Naive thymus-derived CD4-positive, alpha-beta T cell (primary cell): Measurements from ENCODE around the gene ABCA6. TPM values are rescaled to one million over a fixed set of nuclear protein-coding genes. Genes with fewer than 3 reads are reported as not detected.
"Not testable (repeated sequence)": the region's sequence is repeated elsewhere in the genome, so short reads cannot be mapped to it uniquely, and the experiment has no call there.

Experiments used
- ATAC-seq: fragments of 150-1000 bp; cut with Tn5 transposase; 2 replicates; pipeline ENCODE4 v1.10.0; 2021; ENCODE audit warnings: mild to moderate bottlenecking, moderate library complexity
- CTCF ChIA-PET: fragments of 350-600 bp; sonication (Branson Sonifier 250); formaldehyde crosslinking; loops from one replicate; lab custom pipeline; 2021; ENCODE audit warnings: antibody characterized with exemption; lab: Charles Lee
- POLR2A ChIA-PET: fragments of 350-600 bp; sonication (Branson Sonifier 250); formaldehyde crosslinking; loops from one replicate; lab custom pipeline; 2021; ENCODE audit warnings: antibody characterized with exemption, inconsistent platforms; lab: Charles Lee
- DNase-seq, 9 donors: peaks; one replicate each; pipeline versions ENCODE4 v3.0.0 to v3.0.0-alpha.2; 2020 to 2022; ENCODE audit warnings: mixed read lengths in 1 of 9
- H3K27ac ChIP-seq: one replicate; pipeline ENCODE4 v1.7.0; 2013; ENCODE audit warnings: mild to moderate bottlenecking, low read depth, low read length, moderate library complexity
- H3K27me3 ChIP-seq, 2 donors: one replicate each; pipeline ENCODE4 v1.7.0; 2013; ENCODE audit warnings: low read length in 2 of 2, mild to moderate bottlenecking in 2 of 2, moderate library complexity in 2 of 2; ENCODE audit not compliant: control insufficient read depth in 2 of 2, insufficient read depth in 2 of 2
- H3K36me3 ChIP-seq, 3 experiments: 1 replicate in 2 of 3; 2 replicates in 1 of 3; pipeline ENCODE4 v1.7.0; 2013; ENCODE audit warnings: low read length in 3 of 3, mild to moderate bottlenecking in 3 of 3, moderate library complexity in 1 of 3; ENCODE audit not compliant: insufficient read depth in 3 of 3, control insufficient read depth in 2 of 3
- H3K4me1 ChIP-seq, 2 donors: one replicate each; pipeline ENCODE4 v1.7.0; 2013; ENCODE audit warnings: low read length in 2 of 2, mild to moderate bottlenecking in 2 of 2, moderate library complexity in 1 of 2; ENCODE audit not compliant: control insufficient read depth in 2 of 2, insufficient read depth in 2 of 2
- H3K4me3 ChIP-seq: 2 replicates; pipeline ENCODE4 v1.7.0; 2013; ENCODE audit warnings: mild to moderate bottlenecking, low read length
- H3K9me3 ChIP-seq, 3 experiments: 1 replicate in 2 of 3; 2 replicates in 1 of 3; pipeline ENCODE4 v1.7.0; 2013; ENCODE audit warnings: low read length in 3 of 3; ENCODE audit not compliant: control insufficient read depth in 2 of 3
- H3K27ac Mint-ChIP-seq, 9 donors: one replicate each; pipeline ENCODE4 v1.8.0; 2020 to 2022; ENCODE audit warnings: mixed read lengths in 9 of 9, mild to moderate bottlenecking in 8 of 9, moderate library complexity in 5 of 9, inconsistent platforms in 2 of 9
- H3K27me3 Mint-ChIP-seq, 5 donors: one replicate each; pipeline ENCODE4 v1.8.0; 2021 to 2022; ENCODE audit warnings: mixed read lengths in 5 of 5, mild to moderate bottlenecking in 1 of 5
- H3K36me3 Mint-ChIP-seq, 5 donors: one replicate each; pipeline ENCODE4 v1.8.0; 2020 to 2022; ENCODE audit warnings: mixed read lengths in 5 of 5, mild to moderate bottlenecking in 3 of 5, inconsistent platforms in 1 of 5
- H3K4me1 Mint-ChIP-seq, 7 donors: one replicate each; pipeline ENCODE4 v1.8.0; 2020 to 2022; ENCODE audit warnings: mixed read lengths in 7 of 7, mild to moderate bottlenecking in 3 of 7, inconsistent platforms in 1 of 7
- H3K4me3 Mint-ChIP-seq, 10 donors: one replicate each; pipeline ENCODE4 v1.8.0; 2020 to 2022; ENCODE audit warnings: mild to moderate bottlenecking in 10 of 10, mixed read lengths in 10 of 10, moderate library complexity in 6 of 10, inconsistent platforms in 2 of 10
- H3K9me3 Mint-ChIP-seq, 11 donors: one replicate each; pipeline ENCODE4 v1.8.0; 2020 to 2022; ENCODE audit warnings: mixed read lengths in 11 of 11, mild to moderate bottlenecking in 4 of 11, inconsistent platforms in 1 of 11, moderate library complexity in 1 of 11
- intact Hi-C, 2 donors: fragments of 100-400 bp; cut with micrococcal nuclease; formaldehyde crosslinking; loops; one replicate each; pipeline ENCODE4 v1.15.1; 2023
- polyA plus RNA-seq, 2 donors: library from polyadenylated mRNA; unstranded; fragments of 300-500 nt; fragmentation: Illumina TruSeq; gene quantifications; one replicate each; pipeline ENCODE4 v1.2.3, GENCODE V29; 2021
- total RNA-seq, 6 experiments: library from RNA in 5 of 6; stranded (reverse) in 5 of 6; gene quantifications; 1 replicate in 5 of 6; 2 replicates in 1 of 6; pipeline ENCODE4 v1.2.3 and lab custom pipeline; 2021 to 2026

The ABCA6 gene
- total and polyA plus RNA-seq, 7 experiments from 2014 or later = 0.24 to 1.1 (median 0.93) TPM; not detected in 2

- Mint-ChIP-seq H3K9me3 (no peaks in the 10 kb centered on the region), H3K4me1 (no peaks in the 10 kb centered on the region), H3K27ac (no peak overlapping the region), H3K36me3 (peaks cover 0 to 21% (median 0%) of the 10 kb centered on the region in 5 donors), H3K4me3 (no peak overlapping the region), H3K27me3 (no peaks in the 10 kb centered on the region)
- Histone ChIP-seq H3K27me3 (no peaks in the 10 kb centered on the region), H3K4me3 (no peak overlapping the region), H3K9me3 (no peaks in the 10 kb centered on the region), H3K36me3 (no peaks in the 10 kb centered on the region), H3K4me1 (no peaks in the 10 kb centered on the region), H3K27ac (no peak overlapping the region)
- intact Hi-C loops = no loop called here
- DNase-seq (no peak), ATAC-seq (no peak)
- ChIA-PET CTCF (no interaction called here), POLR2A (no interaction called here)
These were observed 34.7 kb upstream of the ABCA6 start for GRCh38 chr17:69176457-69176795.

- Histone ChIP-seq H3K9me3 (no peaks in the 10 kb centered on the region), H3K36me3 (no peaks in the 10 kb centered on the region), H3K27me3 (no peaks in the 10 kb centered on the region), H3K4me3 (no peak overlapping the region), H3K4me1 (no peaks in the 10 kb centered on the region), H3K27ac (no peak overlapping the region)
- no peak for DNase-seq
- H3K36me3 Mint-ChIP-seq = peaks cover 0 to 18% (median 0%) of the 10 kb centered on the region in 5 donors
- H3K4me3 Mint-ChIP-seq = no peak overlapping the region
- POLR2A ChIA-PET = no interaction called here
- CTCF ChIA-PET = no interaction called here
- no peaks in the 10 kb centered on the region for H3K4me1 Mint-ChIP-seq
- intact Hi-C loops = no loop called here
- ATAC-seq = peak; percentile 78
- no peaks in the 10 kb centered on the region for H3K27me3 Mint-ChIP-seq
- no peak overlapping the region for H3K27ac Mint-ChIP-seq
- H3K9me3 Mint-ChIP-seq = no peaks in the 10 kb centered on the region
These were observed 34.1 kb upstream of the ABCA6 start for GRCh38 chr17:69175625-69176456.

- CTCF ChIA-PET = no interaction called here
- H3K9me3 ChIP-seq = no peaks in the 10 kb centered on the region
- no peaks in the 10 kb centered on the region for H3K4me1 Mint-ChIP-seq
- no peak overlapping the region for H3K27ac ChIP-seq
- no peaks in the 10 kb centered on the region for H3K36me3 ChIP-seq
- POLR2A ChIA-PET = no interaction called here
- ATAC-seq = no peak
- no peak overlapping the region for H3K4me3 ChIP-seq
- no peak overlapping the region for H3K27ac Mint-ChIP-seq
- H3K4me3 Mint-ChIP-seq = no peak overlapping the region
- no peak for DNase-seq
- H3K36me3 Mint-ChIP-seq = peaks cover 0 to 22% (median 4%) of the 10 kb centered on the region in 5 donors
- H3K4me1 ChIP-seq = no peaks in the 10 kb centered on the region
- no peaks in the 10 kb centered on the region for H3K27me3 ChIP-seq
- no peaks in the 10 kb centered on the region for H3K9me3 Mint-ChIP-seq
- H3K27me3 Mint-ChIP-seq = no peaks in the 10 kb centered on the region
- intact Hi-C loops = no loop called here
These were observed 33.5 kb upstream of the ABCA6 start for GRCh38 chr17:69175262-69175624.

- no peaks in the 10 kb centered on the region for H3K27me3 ChIP-seq
- DNase-seq = no peak
- CTCF ChIA-PET = no interaction called here
- H3K4me1 ChIP-seq = no peaks in the 10 kb centered on the region
- H3K27ac ChIP-seq = no peak overlapping the region
- intact Hi-C loops = no loop called here
- no peak for ATAC-seq
- no peaks in the 10 kb centered on the region for H3K9me3 ChIP-seq
- H3K4me1 Mint-ChIP-seq = peaks cover 0 to 3% (median 0%) of the 10 kb centered on the region in 7 donors
- H3K4me3 ChIP-seq = no peak overlapping the region
- POLR2A ChIA-PET = no interaction called here
- H3K36me3 Mint-ChIP-seq = peaks cover 0 to 34% (median 12%) of the 10 kb centered on the region in 5 donors
- H3K36me3 ChIP-seq = no peaks in the 10 kb centered on the region
- no peaks in the 10 kb centered on the region for H3K27me3 Mint-ChIP-seq
- no peak overlapping the region for H3K4me3 Mint-ChIP-seq
- no peak overlapping the region for H3K27ac Mint-ChIP-seq
- peaks cover 0 to 2% (median 0%) of the 10 kb centered on the region in 11 donors for H3K9me3 Mint-ChIP-seq
These were observed 31.4 kb upstream of the ABCA6 start for GRCh38 chr17:69173118-69173517.

GRCh38 chr17:69170377-69170776 lies 28.7 kb upstream of the ABCA6 start:
- no peak overlapping the region for H3K4me3 Mint-ChIP-seq
- Histone ChIP-seq H3K27me3 (no peaks in the 10 kb centered on the region), H3K36me3 (no peaks in the 10 kb centered on the region), H3K4me1 (no peaks in the 10 kb centered on the region), H3K27ac (no peak overlapping the region), H3K4me3 (no peak overlapping the region), H3K9me3 (no peaks in the 10 kb centered on the region)
- CTCF ChIA-PET = no interaction called here
- POLR2A ChIA-PET = no interaction called here
- intact Hi-C loops = no loop called here
- peaks cover 0 to 3% (median 0%) of the 10 kb centered on the region in 7 donors for H3K4me1 Mint-ChIP-seq
- no peak for DNase-seq
- H3K36me3 Mint-ChIP-seq = peaks cover 0 to 37% (median 16%) of the 10 kb centered on the region in 5 donors
- peaks cover 0 to 2% (median 0%) of the 10 kb centered on the region in 11 donors for H3K9me3 Mint-ChIP-seq
- ATAC-seq = peak; percentile 18
- H3K27me3 Mint-ChIP-seq = no peaks in the 10 kb centered on the region
- H3K27ac Mint-ChIP-seq = no peak overlapping the region

GRCh38 chr17:69168642-69169041 lies 26.9 kb upstream of the ABCA6 start:
- DNase-seq, intact Hi-C loops, POLR2A ChIA-PET: not testable (repeated sequence)

GRCh38 chr17:69166957-69167356 lies 25.3 kb upstream of the ABCA6 start:
- ATAC-seq (no peak), DNase-seq (no peak)
- Mint-ChIP-seq H3K27ac (no peak overlapping the region), H3K4me3 (no peak overlapping the region), H3K27me3 (no peaks in the 10 kb centered on the region), H3K4me1 (peaks cover 0 to 3% (median 0%) of the 10 kb centered on the region in 7 donors), H3K9me3 (peaks cover 0 to 2% (median 0%) of the 10 kb centered on the region in 11 donors), H3K36me3 (peaks cover 0 to 24% (median 11%) of the 10 kb centered on the region in 5 donors)
- H3K27ac ChIP-seq = no peak overlapping the region
- CTCF ChIA-PET = no interaction called here
- no peaks in the 10 kb centered on the region for H3K36me3 ChIP-seq
- no peak overlapping the region for H3K4me3 ChIP-seq
- intact Hi-C loops = no loop called here
- H3K9me3 ChIP-seq = no peaks in the 10 kb centered on the region
- no peaks in the 10 kb centered on the region for H3K27me3 ChIP-seq
- no peaks in the 10 kb centered on the region for H3K4me1 ChIP-seq
- POLR2A ChIA-PET = no interaction called here

More at GRCh38 chr17:69168642-69169041, 26.9 kb upstream of the ABCA6 start:
- H3K36me3 ChIP-seq, H3K4me3 ChIP-seq, H3K27me3 ChIP-seq, H3K27ac ChIP-seq, H3K9me3 ChIP-seq, H3K4me1 Mint-ChIP-seq, H3K9me3 Mint-ChIP-seq, H3K27ac Mint-ChIP-seq, H3K27me3 Mint-ChIP-seq, ATAC-seq, CTCF ChIA-PET, H3K4me3 Mint-ChIP-seq, H3K4me1 ChIP-seq: not testable (repeated sequence)
- H3K36me3 Mint-ChIP-seq = peaks cover 0 to 28% (median 11%) of the 10 kb centered on the region in 5 donors
